ENCODE measurements around the gene ZNF142. TPM values are rescaled to one million over a fixed set of nuclear protein-coding genes. Genes with fewer than 3 reads are reported as not detected.

ZNF142 gene
- total and polyA plus RNA-seq, 2 of the 8 experiments (the other 6 are each of a cell fraction or from before 2014, with no cell fraction given): 9.4 to 32.5 TPM

DNA sequence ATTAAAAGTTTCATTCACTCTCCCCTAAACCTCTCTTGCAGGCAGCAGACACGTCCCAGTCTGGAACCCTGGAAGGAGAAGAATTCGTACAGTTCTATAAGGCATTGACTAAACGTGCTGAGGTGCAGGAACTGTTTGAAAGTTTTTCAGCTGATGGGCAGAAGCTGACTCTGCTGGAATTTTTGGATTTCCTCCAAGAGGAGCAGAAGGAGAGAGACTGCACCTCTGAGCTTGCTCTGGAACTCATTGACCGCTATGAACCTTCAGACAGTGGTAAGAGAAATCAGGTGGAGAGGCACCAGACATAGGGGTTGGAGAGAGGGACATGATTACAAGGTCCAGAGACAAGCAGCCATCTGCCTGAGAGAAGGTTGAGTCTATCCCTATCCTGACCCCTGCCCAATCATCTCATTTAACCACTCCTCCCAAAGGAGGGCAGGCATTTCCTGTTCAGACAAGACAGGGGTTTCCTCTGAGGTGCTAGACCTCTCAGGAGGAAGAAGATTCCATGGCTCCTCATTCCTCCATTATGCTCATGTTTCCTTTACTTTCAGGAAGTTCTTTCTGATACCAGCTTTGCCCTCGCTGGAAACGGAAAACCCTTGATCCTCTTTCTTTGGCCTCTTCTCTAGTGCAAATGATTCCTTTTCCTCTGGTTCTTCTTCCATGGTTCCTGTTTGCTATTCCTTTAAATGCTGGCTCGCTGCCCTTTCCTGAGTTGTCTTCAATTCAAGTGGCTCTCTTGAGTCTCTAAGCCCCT lies 36.6 kb downstream of the ZNF142 start:
- no peak overlapping the region for H3K23ac ChIP-seq (ENCODE audit: insufficient read length)
- H4K91ac ChIP-seq (replicated peaks; ENCODE audit: insufficient read length, low read length): no peak overlapping the region
- ChIA-PET CTCF (ENCODE audit: partially characterized antibody) (no interaction called here), POLR2A (ENCODE audit: partially characterized antibody) (no interaction called here)
- no peak overlapping the region for H2BK120ac ChIP-seq (replicated peaks; ENCODE audit: low read depth, low read length)
- H2BK20ac ChIP-seq (ENCODE audit: low read length): no peak overlapping the region
- no peak for DNase-seq (ENCODE audit: low read depth in 1 of 2, low spot score in 2 of 2)
- no peak overlapping the region for H3K4me2 ChIP-seq (ENCODE audit: insufficient read depth in 1 of 2, low read depth in 2 of 2, low read length in 2 of 2)
- no peak overlapping the region for H2AK5ac ChIP-seq (ENCODE audit: low read depth, low read length)
- no peaks in the 10 kb centered on the region for H3K79me1 ChIP-seq (ENCODE audit: low read depth, low read length)
- FAIRE-seq: no peak
- no peaks in the 10 kb centered on the region for H3K36me3 ChIP-seq (ENCODE audit: control insufficient read depth in 2 of 4, insufficient read depth in 4 of 4, low read length in 3 of 4)
- H2BK5ac ChIP-seq (ENCODE audit: low read depth, low read length): no peak overlapping the region
- H3K14ac ChIP-seq (ENCODE audit: insufficient read length): no peak overlapping the region
- H2BK15ac ChIP-seq (ENCODE audit: low read length): no peak overlapping the region
- 93% methylated on average over 7 of the region's 7 CpGs; no CpG with 5 or more reads in 1 of the 2 experiments for WGBS, 2 experiments (ENCODE audit: extremely low coverage in 1 of 2, insufficient coverage in 1 of 2, insufficient read length in 1 of 2, insufficient replicate concordance in 2 of 2, low coverage in 1 of 2, low lambda C conversion rate in 2 of 2, missing lambda C conversion rate in 1 of 2)
- no peaks in the 10 kb centered on the region for H3K23me2 ChIP-seq (ENCODE audit: low read depth, low read length)
- H3K9ac ChIP-seq (replicated peaks in 1 of 4; ENCODE audit: extremely low read depth in 1 of 4, low read depth in 3 of 4, low read length in 3 of 4): no peak overlapping the region
- peak overlapping the region; percentile 48; the same call in 1 of the 2 replicates for H2AFZ ChIP-seq (ENCODE audit: low read length)
- H3K27me3 ChIP-seq (replicated peaks in 1 of 4; ENCODE audit: control insufficient read depth in 3 of 4, extremely low read depth in 1 of 4, insufficient read depth in 3 of 4, low read length in 3 of 4): no peaks in the 10 kb centered on the region
- H3K79me2 ChIP-seq (ENCODE audit: control insufficient read depth in 1 of 2, insufficient read depth in 2 of 2, low read length in 2 of 2): no peaks in the 10 kb centered on the region
- no peak overlapping the region for H3K27ac ChIP-seq (ENCODE audit: low read depth, low read length)
- H3K4me1 ChIP-seq (replicated peaks in 1 of 4; ENCODE audit: control insufficient read depth in 3 of 4, insufficient read depth in 4 of 4, low read length in 3 of 4): no peaks in the 10 kb centered on the region; a peak in 1 of 7 replicates
- H3K56ac ChIP-seq (replicated peaks; ENCODE audit: insufficient read length, low read depth, low read length): no peak overlapping the region
- H4K8ac ChIP-seq (ENCODE audit: extremely low read depth, insufficient read depth, low read length): no peak overlapping the region
- H4K5ac ChIP-seq (ENCODE audit: insufficient read length, low read depth, low read length): no peak overlapping the region
- H4K20me1 ChIP-seq (replicated peaks in 1 of 2; ENCODE audit: control insufficient read depth in 1 of 2, insufficient read depth in 2 of 2, low read length in 2 of 2): no peaks in the 10 kb centered on the region
- no peak overlapping the region for H3K4me3 ChIP-seq (ENCODE audit: extremely low read depth in 1 of 4, insufficient read depth in 2 of 4, low read depth in 3 of 4, low read length in 4 of 4)
- no peak overlapping the region; the same call in 1 of the 2 replicates for H3K18ac ChIP-seq (ENCODE audit: extremely low read depth, low read length)
- H3K4ac ChIP-seq (replicated peaks; ENCODE audit: insufficient read length, low read depth, low read length): no peak overlapping the region
- no peak for TF ChIP-seq TCF12 (IDR thresholded peaks at IDR 0.05; ENCODE audit: low read depth, low read length)
- TF ChIP-seq GTF2F1 (IDR thresholded peaks at IDR 0.05; ENCODE audit: borderline replicate concordance, low read depth, low read length): no peak
- no peak overlapping the region for H2BK12ac ChIP-seq (ENCODE audit: low read depth, low read length)
- H3K9me3 ChIP-seq (ENCODE audit: insufficient read depth in 2 of 2, low read depth in 1 of 2, low read length in 1 of 2): no peaks in the 10 kb centered on the region

All from H1 (cell line).